NCI-H345 treated with DMSO at 0.1 percent for 48 hours (cell line): ENCODE measurements around the gene ITGA2B.
"Not testable (repeated sequence)": the region's sequence is repeated elsewhere in the genome, so short reads cannot be mapped to it uniquely, and the experiment has no call there.

ENCODE experiments used
- DNase-seq: peaks from one replicate; lab custom pipeline; 2025; ENCODE audit not compliant: unreplicated experiment; lab: John Stamatoyannopoulos, UW

ITGA2B gene

GRCh38 chr17:44394112-44394511 lies 4.7 kb upstream of the ITGA2B start:
- DNase-seq: not testable (repeated sequence)

- no peak for DNase-seq
Measured at GRCh38 chr17:44390250-44390870, 911 bp upstream of the ITGA2B start.

- no peak for DNase-seq
Measured at GRCh38 chr17:44389723-44390202, 314 bp upstream of the ITGA2B start.

GRCh38 chr17:44387804-44388203 lies 1.6 kb downstream of the ITGA2B start:
- DNase-seq: no peak

- DNase-seq: no peak
Measured at GRCh38 chr17:44386182-44386525, 3.3 kb downstream of the ITGA2B start.

DNA sequence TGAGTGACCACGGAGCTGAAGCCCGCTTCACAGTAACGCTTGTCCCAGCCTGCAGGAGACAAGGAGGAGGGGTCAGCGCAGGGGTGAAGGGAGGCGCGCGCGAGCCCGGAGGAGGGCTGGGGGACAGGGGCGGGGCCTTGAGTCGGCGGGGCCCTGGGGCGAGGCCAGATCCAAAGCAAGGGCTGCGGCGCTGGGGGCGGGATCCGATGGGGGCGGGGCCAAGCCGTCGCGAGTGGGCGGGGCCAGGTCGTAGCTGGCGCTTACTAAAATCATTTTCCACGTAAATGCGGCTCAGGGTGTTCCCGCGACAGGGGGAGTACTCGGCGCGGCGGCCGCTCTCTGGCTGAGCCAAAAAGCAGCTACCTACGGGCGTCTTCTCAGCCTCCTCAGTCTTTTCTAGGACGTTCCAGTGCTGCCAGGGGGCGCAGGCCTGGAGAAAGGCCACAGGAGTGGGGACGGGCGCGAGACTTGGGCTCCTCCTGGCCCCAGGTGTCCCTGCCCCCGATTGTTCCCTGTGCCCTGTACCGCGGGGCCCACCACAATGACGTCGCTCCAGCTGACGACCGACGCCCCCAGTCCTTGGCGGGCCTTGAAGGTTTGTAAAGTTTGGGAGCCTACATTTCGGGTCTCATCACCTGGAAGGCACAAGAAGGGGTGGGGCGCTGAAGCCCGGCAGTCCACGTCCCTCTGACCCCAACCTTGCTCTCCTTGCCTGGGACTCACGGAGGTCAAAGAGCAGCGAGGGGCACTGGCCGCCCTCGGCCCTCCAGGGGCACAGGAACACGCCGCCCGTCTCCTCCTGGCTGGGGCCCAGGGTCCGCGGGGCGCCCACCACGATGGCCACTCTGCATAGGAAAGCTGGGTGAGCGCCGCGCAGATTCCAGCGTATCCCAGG lies 3.9 kb downstream of the ITGA2B start:
- DNase-seq: peak; percentile 50

GRCh38 chr17:44384823-44385286 lies 4.6 kb downstream of the ITGA2B start:
- no peak for DNase-seq

DNA sequence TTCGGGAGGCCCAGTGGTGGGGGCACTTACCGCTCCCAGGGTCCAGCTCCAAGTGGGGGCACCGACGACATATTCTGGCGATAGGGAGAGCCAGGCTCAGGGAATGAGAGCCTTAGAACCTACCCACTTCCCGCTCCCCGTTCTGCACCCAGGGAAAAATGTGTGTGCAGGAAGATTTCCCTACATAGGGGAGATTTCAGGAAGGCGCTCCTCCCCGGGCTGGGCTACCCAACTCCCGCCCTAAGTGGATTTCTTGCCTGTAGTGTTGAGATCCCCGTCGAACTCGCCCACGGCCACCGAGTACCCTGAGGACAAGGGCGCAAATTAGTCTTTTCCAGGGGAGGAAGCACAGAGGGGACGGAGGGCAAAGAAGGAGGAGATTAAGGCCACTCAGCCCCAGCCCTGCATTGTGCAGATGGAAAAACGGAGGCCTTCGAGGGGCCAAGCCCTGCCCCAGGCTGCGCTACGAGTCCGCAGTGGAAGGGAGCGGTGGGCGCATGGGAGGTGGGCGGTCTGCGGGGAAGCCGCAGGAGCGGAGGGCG lies 5.1 kb downstream of the ITGA2B start:
- no peak for DNase-seq

DNA sequence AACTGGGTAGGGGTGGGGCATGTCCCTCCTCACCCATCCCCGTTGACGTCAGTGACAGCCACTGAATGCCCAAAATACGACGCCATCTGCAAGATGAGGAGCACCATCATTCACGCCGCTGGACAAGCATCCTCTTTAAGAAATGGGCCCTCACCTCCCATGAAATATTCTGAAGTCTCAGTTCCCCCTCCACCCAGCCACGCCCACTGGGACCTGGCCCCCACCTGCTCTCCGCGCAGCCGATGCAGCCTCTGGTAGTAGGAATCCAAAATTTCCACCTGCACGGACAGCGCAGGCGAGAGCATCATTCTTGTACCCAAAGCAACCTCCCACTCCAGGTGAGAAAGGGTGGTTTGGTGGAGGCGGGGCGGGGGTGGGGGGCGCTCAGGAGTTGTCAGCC lies 5.6 kb downstream of the ITGA2B start:
- DNase-seq: no peak

GRCh38 chr17:44383363-44383762 lies 6.1 kb downstream of the ITGA2B start:
- no peak for DNase-seq

DNA sequence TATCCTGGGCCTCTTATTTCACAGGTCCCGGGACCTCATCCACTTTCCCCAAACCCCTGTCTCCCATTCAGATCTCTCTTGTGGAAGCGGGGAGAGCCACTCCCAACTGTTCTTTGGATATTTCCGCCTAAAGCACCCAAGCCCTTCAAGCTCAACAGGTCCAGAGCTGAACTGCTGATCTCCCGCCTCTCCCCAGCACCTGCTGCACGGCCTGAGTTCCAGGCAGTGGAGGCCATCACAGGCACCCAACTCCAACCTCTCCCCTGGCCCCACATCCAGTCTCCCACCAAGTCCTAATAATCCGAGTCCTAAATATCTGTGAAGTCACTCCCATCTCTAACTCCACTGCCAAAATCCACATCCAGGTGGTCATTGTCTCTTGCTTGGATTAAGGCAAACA lies 6.5 kb downstream of the ITGA2B start:
- DNase-seq: no peak

GRCh38 chr17:44381810-44382305 lies 7.6 kb downstream of the ITGA2B start:
- no peak for DNase-seq

- DNase-seq: no peak
Measured at GRCh38 chr17:44380767-44381166, 8.7 kb downstream of the ITGA2B start.

DNA sequence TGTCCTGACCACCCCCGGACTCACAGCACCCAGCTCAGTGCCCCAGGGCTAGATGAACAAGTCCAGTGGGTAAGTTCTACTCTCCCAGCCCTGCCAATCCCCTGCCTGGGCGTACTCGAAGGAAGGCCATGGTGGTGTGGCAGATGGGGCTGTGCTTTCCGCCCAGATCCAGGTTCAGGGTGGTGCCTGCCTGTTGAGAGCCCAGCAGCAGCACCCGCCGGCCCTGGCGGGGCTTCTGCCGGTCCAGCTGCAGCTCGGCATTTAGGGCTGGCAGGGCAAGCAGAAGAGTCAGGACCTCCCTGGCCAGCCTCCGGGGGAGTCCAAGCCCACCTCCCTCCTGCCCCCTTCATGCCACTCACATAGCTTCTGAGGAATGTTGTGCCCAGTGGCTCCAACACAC lies 9.6 kb downstream of the ITGA2B start:
- no peak for DNase-seq

GRCh38 chr17:44378171-44378705 lies 11.2 kb downstream of the ITGA2B start:
- no peak for DNase-seq

DNA sequence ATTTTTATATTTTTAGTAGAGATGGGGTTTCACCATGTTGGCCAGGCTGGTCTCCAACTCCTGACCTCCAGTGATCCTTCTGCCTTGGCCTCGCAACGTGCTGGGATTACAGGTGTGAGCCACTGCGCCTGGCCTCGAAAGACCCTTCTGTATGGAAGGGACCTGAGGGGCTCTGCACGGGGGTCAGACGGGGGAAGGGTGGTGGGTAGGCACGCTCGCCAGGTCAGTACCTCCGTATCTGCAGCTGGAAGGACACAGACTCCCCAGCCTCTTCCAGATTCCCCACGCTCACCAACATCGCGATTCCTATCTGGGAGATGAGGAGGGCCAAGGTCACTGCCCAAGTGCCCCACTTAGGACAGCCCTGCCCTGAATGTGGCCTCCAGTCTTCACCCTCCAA lies 12.7 kb downstream of the ITGA2B start:
- no peak for DNase-seq

- no peak for DNase-seq
Measured at GRCh38 chr17:44376124-44376523, 13.3 kb downstream of the ITGA2B start.

DNA sequence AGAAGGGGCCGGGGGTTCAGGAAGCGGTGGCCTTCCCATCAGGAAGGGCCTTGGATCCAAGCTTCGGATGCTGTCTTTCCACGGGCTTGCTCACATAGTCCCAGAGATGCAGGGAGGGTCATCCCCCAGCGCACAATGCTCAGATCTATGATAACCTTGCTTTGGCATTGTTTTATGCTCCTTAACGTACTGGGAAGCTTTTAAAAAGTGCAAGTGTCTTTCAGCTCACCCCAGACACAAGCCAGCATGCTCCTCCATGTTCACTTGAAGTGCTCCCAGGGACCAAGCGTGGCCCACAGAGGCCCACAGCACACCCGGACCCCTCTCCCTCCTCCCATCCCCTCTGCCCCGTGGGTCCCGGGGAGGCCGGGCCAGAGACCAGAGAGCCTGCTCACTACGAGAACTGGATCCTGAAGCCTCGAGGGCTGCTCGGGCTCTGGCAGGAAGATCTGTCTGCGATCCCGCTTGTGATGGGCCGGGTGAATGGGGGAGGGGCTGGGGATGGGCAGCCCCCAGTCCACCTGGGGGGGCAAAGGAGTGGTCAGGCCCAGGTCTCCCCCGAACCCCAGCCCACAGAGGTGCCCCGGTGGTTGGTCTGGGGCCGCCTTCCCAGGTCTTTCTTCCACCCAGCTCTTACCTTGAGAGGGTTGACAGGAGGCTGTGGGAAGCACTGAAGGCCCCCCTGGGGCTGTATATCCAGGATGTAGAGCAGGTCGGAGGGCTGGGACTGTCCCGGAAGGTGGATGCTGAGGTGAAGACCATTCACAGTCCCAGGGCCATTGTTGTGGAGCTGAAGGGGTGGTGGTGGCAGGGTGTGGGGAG lies 14.0 kb downstream of the ITGA2B start:
- no peak for DNase-seq

DNA sequence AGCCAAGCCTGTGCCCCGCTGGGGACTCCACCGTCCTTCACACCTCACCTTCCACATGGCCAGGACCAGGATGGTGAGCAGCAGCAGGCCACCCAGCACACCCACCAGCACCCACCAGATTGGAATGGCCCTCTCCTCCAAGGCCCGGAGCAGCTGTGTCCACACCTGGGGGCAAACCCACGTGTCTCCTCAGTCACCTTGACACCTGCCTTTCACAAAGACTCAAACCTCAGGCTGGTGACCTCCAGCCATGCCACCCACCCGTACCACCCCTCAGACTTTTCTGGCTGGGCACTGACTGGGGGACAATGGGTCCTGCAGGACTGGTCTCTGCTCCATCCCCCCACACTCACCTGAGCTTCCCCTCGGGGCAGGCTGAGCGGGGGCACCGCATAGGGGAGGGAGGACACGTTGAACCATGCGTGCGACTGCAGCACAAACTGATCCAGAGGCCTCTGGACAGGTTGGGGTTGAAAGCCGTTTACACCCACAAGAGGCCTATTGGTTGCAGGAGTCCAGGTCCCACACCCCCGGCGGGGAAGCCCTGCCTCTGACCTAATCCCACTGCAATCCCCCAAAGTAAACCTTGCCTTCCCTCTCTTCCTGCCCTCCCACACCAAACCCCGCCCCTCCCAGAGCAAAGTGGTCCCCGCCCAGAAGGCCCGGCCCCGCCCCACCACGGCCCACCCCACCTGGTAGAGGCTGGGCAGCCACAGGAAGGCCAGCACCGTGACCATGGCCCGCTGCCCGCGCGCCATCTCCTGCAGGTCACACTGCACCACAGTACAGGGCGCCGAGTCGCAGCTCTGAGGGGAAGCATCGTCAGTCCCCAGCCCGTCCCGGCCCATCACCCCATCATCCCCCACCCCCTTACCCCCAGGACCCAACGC lies 14.9 kb downstream of the ITGA2B start:
- DNase-seq: no peak

GRCh38 chr17:44372036-44372435 lies 17.4 kb downstream of the ITGA2B start:
- no peak for DNase-seq
